ENCODE measurements around the gene SMIM38. TPM values are rescaled to one million over a fixed set of nuclear protein-coding genes. Genes with fewer than 3 reads are reported as not detected.
A peak's percentile ranks its signal among the peaks of the same experiment; 100 is the strongest.

The SMIM38 gene
- total and polyA plus RNA-seq, 2 of the 4 experiments (the other 2 are of a cell fraction) = under 0.01 to 0.05 TPM

- Histone ChIP-seq H3K4ac (ENCODE audit: low read depth, low read length) (no peak overlapping the region), H3K9me3 (ENCODE audit: control insufficient read depth, insufficient read depth, low read length) (peaks cover under 1% of the 10 kb centered on the region; the same call in 1 of the 2 replicates), H3K27me3 (ENCODE audit: control insufficient read depth, insufficient read depth, low read length) (peaks cover 21% of the 10 kb centered on the region), H3K14ac (replicated peaks; ENCODE audit: low read depth, low read length) (no peak overlapping the region), H3K36me3 (ENCODE audit: control insufficient read depth, insufficient read depth, low read length) (no peaks in the 10 kb centered on the region), H3K23ac (ENCODE audit: low read depth, low read length) (no peak overlapping the region), H4K8ac (ENCODE audit: low read depth in 2 of 2, low read length in 2 of 2) (no peak overlapping the region), H3K27ac (ENCODE audit: insufficient read depth, low read length) (no peak overlapping the region), H3K79me1 (ENCODE audit: low read depth in 1 of 2, low read length in 2 of 2) (no peaks in the 10 kb centered on the region), H2AFZ (replicated peaks; ENCODE audit: low read length, poor library complexity) (peak overlapping the region; percentile 29), H2BK120ac (ENCODE audit: low read depth, low read length) (no peak overlapping the region), H3K4me2 (ENCODE audit: low read depth, low read length) (no peak overlapping the region), H3K9me1 (ENCODE audit: insufficient read depth, low read length) (no peaks in the 10 kb centered on the region), H3K18ac (ENCODE audit: low read depth, low read length) (no peak overlapping the region), H4K5ac (ENCODE audit: low read depth, low read length) (no peak overlapping the region), H2BK5ac (ENCODE audit: low read depth, low read length, poor library complexity, severe bottlenecking) (no peak overlapping the region), H2BK20ac (ENCODE audit: low read depth, low read length) (no peak overlapping the region), H3K4me3 (ENCODE audit: insufficient read depth, low read depth, low read length) (no peak overlapping the region), H2AK9ac (replicated peaks; ENCODE audit: low read depth, low read length, poor library complexity) (no peak overlapping the region), H4K91ac (ENCODE audit: insufficient read depth, low read depth, low read length) (no peak overlapping the region), H2BK15ac (ENCODE audit: low read depth, low read length) (no peak overlapping the region), H2AK5ac (ENCODE audit: low read depth, low read length) (no peak overlapping the region), H3K9ac (ENCODE audit: low read depth, low read length) (no peak overlapping the region), H4K20me1 (ENCODE audit: insufficient read depth, low read length) (no peaks in the 10 kb centered on the region), H3K4me1 (ENCODE audit: control insufficient read depth, insufficient read depth, low read length) (0 out of 2 replicates have a peak, but pooled peaks cover 2% of the 10 kb centered on the region), H3K56ac (ENCODE audit: extremely low read depth, insufficient read depth, low read length) (no peak overlapping the region)
- no TSS peak for BruUV-seq (replicated peaks)
- intact Hi-C loops (cut with micrococcal nuclease) = no loop called here
- ChIA-PET POLR2A (ENCODE audit: unreplicated experiment) (no interaction called here), CTCF (no interaction called here)
- ATAC-seq (ENCODE audit: low read depth) (no peak), DNase-seq (no peak)
- WGBS, 2 experiments (ENCODE audit: extremely low coverage in 2 of 2, insufficient read length in 1 of 2) = 17% methylated on average over 1 of the region's 2 CpGs; no CpG with 5 or more reads in 1 of the 2 experiments
- in situ Hi-C loops (cut with MboI; ENCODE audit: low sequenced_read_pairs) = no loop called here
- no peak for TF ChIP-seq POLR2A (IDR thresholded peaks at IDR 0.05; ENCODE audit: low read depth, low read length)
- TF ChIP-seq SMC3 (IDR thresholded peaks at IDR 0.05; ENCODE audit: low read depth, low read length) = no peak
- no peak for TF ChIP-seq CHD1 (IDR thresholded peaks at IDR 0.05; ENCODE audit: low read depth, low read length)
- TF ChIP-seq NFE2L2 (IDR thresholded peaks at IDR 0.05; ENCODE audit: low read depth, low read length) = no peak
- TF ChIP-seq FOS (IDR thresholded peaks at IDR 0.05; ENCODE audit: low read depth, low read length) = no peak
- TF ChIP-seq ELK1 (IDR thresholded peaks at IDR 0.05; ENCODE audit: borderline replicate concordance, low read depth, low read length) = no peak
- TF ChIP-seq MXI1 (IDR thresholded peaks at IDR 0.05; ENCODE audit: borderline replicate concordance, low read depth, low read length) = no peak
- no peak for TF ChIP-seq MAZ (IDR thresholded peaks at IDR 0.05; ENCODE audit: borderline replicate concordance, low read depth, low read length)
- no peak for TF ChIP-seq BHLHE40 (IDR thresholded peaks at IDR 0.05; ENCODE audit: low read depth, low read length)
- no peak for TF ChIP-seq CTCF (conservative IDR thresholded peaks at IDR 0.05; ENCODE audit: low read depth, low read length)
- dilution Hi-C loops (cut with HindIII; ENCODE audit: low sequenced_read_pairs, unreplicated experiment) = no loop called here
Measured at GRCh38 chr11:69193629-69194028, 37.9 kb downstream of the SMIM38 start.

Data from IMR-90 (cell line).